ENCODE data around the gene USP34. TPM values are rescaled to one million over a fixed set of nuclear protein-coding genes. Genes with fewer than 3 reads are reported as not detected.

Gene USP34
- total RNA-seq, 1 experiment from 2014 or later, result 76.3 TPM

DNA sequence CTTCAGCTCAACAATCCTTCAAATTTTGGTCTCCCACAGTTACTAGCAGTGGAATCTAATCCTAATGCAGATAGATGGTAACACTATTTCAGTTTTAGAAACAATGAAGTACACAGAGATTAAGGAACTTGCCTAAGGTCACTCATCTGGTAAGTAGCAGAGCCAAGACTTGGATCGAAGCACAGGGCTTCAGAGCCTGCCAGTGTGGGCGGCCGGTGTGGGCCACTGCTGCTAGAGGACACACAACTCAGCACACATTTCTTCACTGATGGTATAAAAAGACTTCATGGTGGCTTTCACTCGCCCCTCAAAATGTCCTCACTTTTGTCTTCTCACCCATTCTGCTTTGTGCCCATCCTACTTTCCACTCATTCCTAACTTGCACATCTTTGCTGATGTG is 297.8 kb downstream of the USP34 start:
- H3K36me3 ChIP-seq (ENCODE audit: control insufficient read depth in 1 of 2, insufficient read depth in 2 of 2, low read length in 2 of 2), result no peaks in the 10 kb centered on the region
- H3K79me2 ChIP-seq (ENCODE audit: insufficient read depth, low read length), result peaks cover 7% of the 10 kb centered on the region; the same call in 1 of the 2 replicates
- no peak for ATAC-seq
- no peak for DNase-seq (ENCODE audit: low read depth, low spot score)
- no peak overlapping the region for H2AFZ ChIP-seq (ENCODE audit: low read depth, low read length, poor library complexity, severe bottlenecking)
- ChIA-PET CTCF (no interaction called here), RAD21 (ENCODE audit: low non-redundant PET in 1 of 2, low total read pairs in 2 of 2, uncharacterized antibody in 2 of 2, unreplicated experiment in 2 of 2) (no interaction called here), POLR2A (no interaction called here)
- H3K4me1 ChIP-seq (ENCODE audit: control insufficient read depth in 1 of 2, insufficient read depth in 2 of 2, low read length in 2 of 2), result peaks cover 4 to 13% of the 10 kb centered on the region in 2 experiments
- H3K4me2 ChIP-seq (ENCODE audit: low read length), result no peak overlapping the region
- no peak overlapping the region for H3K9ac ChIP-seq (ENCODE audit: low read length)
- H3K27me3 ChIP-seq (ENCODE audit: insufficient read depth, low read length), result no peaks in the 10 kb centered on the region
- intact Hi-C loops (cut with micrococcal nuclease), result no loop called here
- H3K9me2 ChIP-seq (ENCODE audit: insufficient read depth), result no peaks in the 10 kb centered on the region
- peaks cover 0 to 3% of the 10 kb centered on the region in 2 experiments; a peak in 1 of 4 replicates for H3K9me3 ChIP-seq (ENCODE audit: control insufficient read depth in 1 of 2, insufficient read depth in 1 of 2, low read depth in 1 of 2, low read length in 2 of 2)
- TF ChIP-seq, protein P1, sequence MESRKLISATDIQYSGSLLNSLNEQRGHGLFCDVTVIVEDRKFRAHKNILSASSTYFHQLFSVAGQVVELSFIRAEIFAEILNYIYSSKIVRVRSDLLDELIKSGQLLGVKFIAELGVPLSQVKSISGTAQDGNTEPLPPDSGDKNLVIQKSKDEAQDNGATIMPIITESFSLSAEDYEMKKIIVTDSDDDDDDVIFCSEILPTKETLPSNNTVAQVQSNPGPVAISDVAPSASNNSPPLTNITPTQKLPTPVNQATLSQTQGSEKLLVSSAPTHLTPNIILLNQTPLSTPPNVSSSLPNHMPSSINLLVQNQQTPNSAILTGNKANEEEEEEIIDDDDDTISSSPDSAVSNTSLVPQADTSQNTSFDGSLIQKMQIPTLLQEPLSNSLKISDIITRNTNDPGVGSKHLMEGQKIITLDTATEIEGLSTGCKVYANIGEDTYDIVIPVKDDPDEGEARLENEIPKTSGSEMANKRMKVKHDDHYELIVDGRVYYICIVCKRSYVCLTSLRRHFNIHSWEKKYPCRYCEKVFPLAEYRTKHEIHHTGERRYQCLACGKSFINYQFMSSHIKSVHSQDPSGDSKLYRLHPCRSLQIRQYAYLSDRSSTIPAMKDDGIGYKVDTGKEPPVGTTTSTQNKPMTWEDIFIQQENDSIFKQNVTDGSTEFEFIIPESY (IDR thresholded peaks at IDR 0.05; ENCODE audit: extremely low read depth, insufficient replicate concordance, low read length), result no peak
- TF ChIP-seq ZNF274 (IDR thresholded peaks at IDR 0.05; ENCODE audit: low read depth, low read length) (no peak), JUND (IDR thresholded peaks at IDR 0.05) (no peak), SIN3A (IDR thresholded peaks at IDR 0.05; ENCODE audit: low read depth) (no peak), RAD21 (IDR thresholded peaks at IDR 0.05; ENCODE audit: low read depth) (no peak), EZH2 (IDR thresholded peaks at IDR 0.05) (no peak), EZH2phosphoT487 (IDR thresholded peaks at IDR 0.05; ENCODE audit: borderline replicate concordance) (no peak), CBX3 (IDR thresholded peaks at IDR 0.05; ENCODE audit: low read depth) (no peak), CEBPB (IDR thresholded peaks at IDR 0.05; ENCODE audit: low read depth) (no peak), ZFX (IDR thresholded peaks at IDR 0.05) (no peak), TCF7L2 (IDR thresholded peaks at IDR 0.05; ENCODE audit: borderline replicate concordance, extremely low read depth, insufficient read depth, insufficient read length) (no peak), POLR2A (IDR thresholded peaks at IDR 0.05; ENCODE audit: borderline replicate concordance, extremely low read depth, insufficient read depth, insufficient read length) (no peak)
- TF ChIP-seq, protein P2, sequence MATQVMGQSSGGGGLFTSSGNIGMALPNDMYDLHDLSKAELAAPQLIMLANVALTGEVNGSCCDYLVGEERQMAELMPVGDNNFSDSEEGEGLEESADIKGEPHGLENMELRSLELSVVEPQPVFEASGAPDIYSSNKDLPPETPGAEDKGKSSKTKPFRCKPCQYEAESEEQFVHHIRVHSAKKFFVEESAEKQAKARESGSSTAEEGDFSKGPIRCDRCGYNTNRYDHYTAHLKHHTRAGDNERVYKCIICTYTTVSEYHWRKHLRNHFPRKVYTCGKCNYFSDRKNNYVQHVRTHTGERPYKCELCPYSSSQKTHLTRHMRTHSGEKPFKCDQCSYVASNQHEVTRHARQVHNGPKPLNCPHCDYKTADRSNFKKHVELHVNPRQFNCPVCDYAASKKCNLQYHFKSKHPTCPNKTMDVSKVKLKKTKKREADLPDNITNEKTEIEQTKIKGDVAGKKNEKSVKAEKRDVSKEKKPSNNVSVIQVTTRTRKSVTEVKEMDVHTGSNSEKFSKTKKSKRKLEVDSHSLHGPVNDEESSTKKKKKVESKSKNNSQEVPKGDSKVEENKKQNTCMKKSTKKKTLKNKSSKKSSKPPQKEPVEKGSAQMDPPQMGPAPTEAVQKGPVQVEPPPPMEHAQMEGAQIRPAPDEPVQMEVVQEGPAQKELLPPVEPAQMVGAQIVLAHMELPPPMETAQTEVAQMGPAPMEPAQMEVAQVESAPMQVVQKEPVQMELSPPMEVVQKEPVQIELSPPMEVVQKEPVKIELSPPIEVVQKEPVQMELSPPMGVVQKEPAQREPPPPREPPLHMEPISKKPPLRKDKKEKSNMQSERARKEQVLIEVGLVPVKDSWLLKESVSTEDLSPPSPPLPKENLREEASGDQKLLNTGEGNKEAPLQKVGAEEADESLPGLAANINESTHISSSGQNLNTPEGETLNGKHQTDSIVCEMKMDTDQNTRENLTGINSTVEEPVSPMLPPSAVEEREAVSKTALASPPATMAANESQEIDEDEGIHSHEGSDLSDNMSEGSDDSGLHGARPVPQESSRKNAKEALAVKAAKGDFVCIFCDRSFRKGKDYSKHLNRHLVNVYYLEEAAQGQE (IDR thresholded peaks at IDR 0.05; ENCODE audit: low read depth), result no peak
- TF ChIP-seq, protein P3, sequence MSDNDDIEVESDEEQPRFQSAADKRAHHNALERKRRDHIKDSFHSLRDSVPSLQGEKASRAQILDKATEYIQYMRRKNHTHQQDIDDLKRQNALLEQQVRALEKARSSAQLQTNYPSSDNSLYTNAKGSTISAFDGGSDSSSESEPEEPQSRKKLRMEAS (IDR thresholded peaks at IDR 0.05), result no peak
- TF ChIP-seq, protein P4, sequence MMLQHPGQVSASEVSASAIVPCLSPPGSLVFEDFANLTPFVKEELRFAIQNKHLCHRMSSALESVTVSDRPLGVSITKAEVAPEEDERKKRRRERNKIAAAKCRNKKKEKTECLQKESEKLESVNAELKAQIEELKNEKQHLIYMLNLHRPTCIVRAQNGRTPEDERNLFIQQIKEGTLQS (IDR thresholded peaks at IDR 0.05), result no peak
- H4K20me1 ChIP-seq (ENCODE audit: insufficient read depth), result no peaks in the 10 kb centered on the region
- BruUV-seq (replicated peaks), result no TSS peak
- no peak overlapping the region for H3K27ac ChIP-seq (ENCODE audit: low read depth, low read length)
- H3K4me3 ChIP-seq (replicated peaks in 1 of 2; ENCODE audit: low read depth in 1 of 2, low read length in 2 of 2), result no peak overlapping the region

Data from HCT116 (cell line).